ES-I3 (cell line): ENCODE measurements around the gene EMP2.

Experiments
- H3K36me3 ChIP-seq: 2 replicates; pipeline ENCODE4 v1.6.1; 2013; ENCODE audit warnings: mild to moderate bottlenecking, low read length, control low read depth, moderate library complexity; ENCODE audit not compliant: insufficient read depth
- H3K4me1 ChIP-seq: 2 replicates; pipeline ENCODE4 v1.6.1; 2013; ENCODE audit warnings: mild to moderate bottlenecking, control low read depth, low read length; ENCODE audit not compliant: insufficient read depth
- H3K9ac ChIP-seq: 2 replicates; pipeline ENCODE4 v1.6.1; 2013; ENCODE audit warnings: low read depth, mild to moderate bottlenecking, low read length, moderate library complexity
- H3K9me3 ChIP-seq: 2 replicates; pipeline ENCODE4 v1.6.1; 2013; ENCODE audit warnings: mild to moderate bottlenecking, low read length, moderate library complexity; ENCODE audit not compliant: control insufficient read depth, insufficient read depth

The EMP2 gene

GRCh38 chr16:10500582-10500981 lies 79.8 kb downstream of the EMP2 start:
- Histone ChIP-seq H3K4me1 (peaks cover 15% of the 10 kb centered on the region; the same call in 1 of the 2 replicates), H3K9me3 (peaks cover 2% of the 10 kb centered on the region; the same call in 1 of the 2 replicates), H3K36me3 (no peaks in the 10 kb centered on the region), H3K9ac (no peak overlapping the region)

DNA sequence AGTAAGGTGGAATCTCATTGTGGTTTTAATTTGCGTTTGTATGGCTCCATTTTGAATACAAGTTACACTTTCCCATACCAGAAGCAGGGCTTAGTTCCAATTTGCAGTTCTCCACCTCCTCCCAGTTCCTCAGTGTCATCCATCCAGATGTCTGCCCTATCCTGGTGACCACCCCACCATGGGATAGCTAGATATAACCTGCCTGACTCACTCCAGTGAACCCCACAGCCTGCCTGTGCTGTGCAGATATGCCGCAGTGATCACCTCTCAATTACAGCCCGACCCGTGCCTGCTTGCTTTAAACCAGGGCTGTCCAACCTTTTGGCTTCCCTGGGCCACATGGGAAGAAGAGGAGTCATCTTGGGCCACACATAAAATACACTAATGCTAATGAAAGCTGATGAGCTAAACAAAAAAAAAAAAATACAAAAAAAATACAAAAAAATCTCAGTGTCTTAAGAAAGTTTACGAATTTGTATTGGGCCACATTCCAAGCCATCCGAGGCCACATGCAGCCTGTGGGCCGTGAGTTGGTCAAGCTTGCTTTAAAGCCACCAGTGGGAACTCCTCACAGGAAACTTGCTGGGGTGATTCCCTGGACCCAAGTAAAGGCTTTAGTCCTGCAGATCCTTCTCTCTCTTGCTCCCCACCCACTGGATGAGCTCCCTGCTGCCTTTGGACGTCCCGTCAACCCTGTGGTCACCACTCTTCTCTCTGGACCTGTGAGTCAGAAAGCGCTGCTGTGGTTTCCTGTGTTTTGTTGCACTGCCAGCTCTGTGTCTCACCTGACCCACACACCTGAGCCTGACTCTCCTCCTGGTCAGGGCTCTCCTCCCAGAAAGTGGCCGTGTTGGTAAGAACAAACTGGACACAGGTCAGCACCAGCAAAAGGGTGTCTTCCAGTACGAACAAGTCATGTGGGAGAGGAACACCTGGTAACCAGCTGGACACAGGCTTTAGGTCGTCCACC lies 83.0 kb downstream of the EMP2 start:
- Histone ChIP-seq H3K9me3 (peaks cover 2% of the 10 kb centered on the region; the same call in 1 of the 2 replicates), H3K9ac (no peak overlapping the region), H3K4me1 (no peaks in the 10 kb centered on the region), H3K36me3 (no peaks in the 10 kb centered on the region)

- no peaks in the 10 kb centered on the region for H3K36me3 ChIP-seq
- no peaks in the 10 kb centered on the region for H3K4me1 ChIP-seq
- H3K9me3 ChIP-seq = no peaks in the 10 kb centered on the region
- H3K9ac ChIP-seq = no peak overlapping the region
Observed at GRCh38 chr16:10495031-10495345, 85.4 kb downstream of the EMP2 start.

DNA sequence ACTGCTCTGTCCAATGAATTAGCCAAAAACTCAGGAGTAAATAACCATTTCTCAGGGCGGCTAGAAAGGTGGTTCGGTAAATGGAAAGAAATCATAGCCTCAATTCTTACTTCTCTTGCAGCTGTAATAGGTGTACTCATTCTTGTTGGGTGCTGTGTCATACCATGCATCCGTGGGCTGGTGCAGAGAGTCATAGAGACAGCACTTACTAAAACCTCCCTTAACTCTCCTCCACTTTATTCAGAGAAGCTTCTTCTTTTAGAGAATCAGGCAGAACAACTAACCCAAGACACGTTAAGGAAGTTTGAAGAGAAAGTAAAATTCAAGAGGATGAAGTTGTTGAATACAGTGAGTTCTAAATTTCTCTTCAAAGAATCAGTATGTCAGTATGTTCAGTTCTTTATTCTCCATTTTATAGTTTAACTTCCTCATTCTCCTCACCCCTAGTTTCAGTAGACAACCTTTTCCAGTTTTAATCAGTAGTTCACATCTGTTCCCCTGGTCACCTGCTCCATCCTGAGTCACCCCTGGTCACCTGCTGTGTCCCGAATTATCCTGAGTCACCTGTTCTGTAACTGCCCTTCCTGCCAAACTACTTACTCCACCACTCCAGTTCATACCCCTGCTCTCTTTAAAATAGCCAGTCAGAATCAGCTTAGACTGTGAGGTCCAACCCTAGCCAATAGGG lies 85.9 kb downstream of the EMP2 start:
- Histone ChIP-seq H3K9me3 (no peaks in the 10 kb centered on the region), H3K9ac (no peak overlapping the region), H3K36me3 (no peaks in the 10 kb centered on the region), H3K4me1 (no peaks in the 10 kb centered on the region)

DNA sequence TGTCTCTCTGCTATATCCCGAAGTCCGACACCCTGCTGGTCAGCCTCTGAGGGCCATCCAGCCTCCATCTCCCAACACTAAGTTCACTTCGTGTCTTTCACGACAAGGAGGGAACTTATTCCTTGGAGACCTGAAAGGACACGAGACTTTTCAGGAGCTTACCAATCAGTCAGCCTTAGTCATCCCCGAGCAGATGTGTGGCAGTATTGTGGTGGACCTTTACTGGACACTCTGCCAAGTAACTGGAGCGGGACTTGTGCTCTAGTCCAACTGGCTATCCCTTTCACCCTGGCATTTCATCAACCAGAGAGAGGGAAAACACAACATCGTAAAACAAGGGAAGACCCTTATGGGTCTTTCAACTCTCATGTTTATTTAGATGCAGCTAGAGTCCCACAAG lies 87.1 kb downstream of the EMP2 start:
- H3K4me1 ChIP-seq = no peaks in the 10 kb centered on the region
- H3K9me3 ChIP-seq = no peaks in the 10 kb centered on the region
- H3K36me3 ChIP-seq = no peaks in the 10 kb centered on the region
- no peak overlapping the region for H3K9ac ChIP-seq

DNA sequence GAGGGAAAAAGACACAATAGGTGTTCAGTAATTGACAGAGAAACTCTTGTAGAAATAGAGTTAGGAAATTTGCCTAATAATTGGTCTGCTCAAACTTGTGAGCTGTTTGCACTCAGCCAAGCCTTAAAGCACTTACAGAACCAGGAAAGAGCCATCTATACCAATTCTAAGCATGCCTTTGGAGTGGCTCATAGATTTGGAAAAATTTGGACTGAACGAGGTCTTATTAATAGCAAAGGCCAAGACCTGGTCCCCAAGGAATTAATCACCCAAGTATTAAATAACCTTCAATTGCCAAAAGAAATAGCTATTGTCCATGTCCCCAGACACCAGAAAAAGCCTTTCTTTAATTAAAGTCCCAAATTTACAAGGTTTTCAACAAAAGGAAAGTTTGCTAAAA lies 90.3 kb downstream of the EMP2 start:
- H3K36me3 ChIP-seq = no peaks in the 10 kb centered on the region
- peaks cover 18% of the 10 kb centered on the region for H3K9me3 ChIP-seq
- no peaks in the 10 kb centered on the region for H3K4me1 ChIP-seq
- no peak overlapping the region for H3K9ac ChIP-seq

DNA sequence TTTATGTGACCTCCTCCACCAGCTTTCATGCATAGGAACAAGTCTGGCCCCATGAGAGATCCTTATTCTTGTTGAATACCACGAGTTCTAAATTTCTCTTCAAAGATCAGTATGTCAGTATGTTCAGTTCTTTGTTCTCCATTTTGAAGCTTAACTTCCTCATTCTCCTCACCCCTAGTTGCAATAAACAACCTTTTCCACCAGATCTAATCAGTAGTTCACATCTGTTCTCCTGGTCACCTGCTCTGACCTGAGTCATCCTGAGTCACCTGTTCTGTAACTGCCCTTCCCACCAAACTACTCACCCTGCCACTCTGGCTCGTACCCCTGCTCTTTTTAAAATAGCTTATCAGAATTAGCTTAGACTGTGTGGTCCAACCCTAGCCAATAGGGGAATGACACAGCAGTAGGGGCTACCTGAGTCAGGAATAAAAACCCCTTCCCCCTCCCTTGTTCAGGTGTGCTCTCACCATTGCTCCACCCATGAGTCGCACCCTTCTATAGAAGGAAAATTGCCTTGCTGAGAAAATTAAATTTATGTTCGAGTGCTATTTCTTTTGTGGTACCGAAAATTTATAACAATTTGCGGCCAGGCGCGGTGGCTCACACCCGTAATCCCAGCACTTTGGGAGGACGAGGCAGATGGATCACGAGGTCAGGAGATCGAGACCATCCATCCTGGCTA lies 94.6 kb downstream of the EMP2 start:
- Histone ChIP-seq H3K4me1 (no peaks in the 10 kb centered on the region), H3K36me3 (no peaks in the 10 kb centered on the region; the same call in 1 of the 2 replicates), H3K9me3 (peaks cover 22% of the 10 kb centered on the region), H3K9ac (no peak overlapping the region)

- Histone ChIP-seq H3K9me3 (peaks cover 22% of the 10 kb centered on the region), H3K36me3 (no peaks in the 10 kb centered on the region; the same call in 1 of the 2 replicates), H3K9ac (no peak overlapping the region), H3K4me1 (no peaks in the 10 kb centered on the region)
Observed at GRCh38 chr16:10485159-10485558, 95.2 kb downstream of the EMP2 start.

GRCh38 chr16:10480151-10480550 lies 100.2 kb downstream of the EMP2 start:
- peaks cover 7% of the 10 kb centered on the region; the same call in 1 of the 2 replicates for H3K9me3 ChIP-seq
- H3K36me3 ChIP-seq = no peaks in the 10 kb centered on the region; the same call in 1 of the 2 replicates
- H3K9ac ChIP-seq = no peak overlapping the region

More at GRCh38 chr16:10480151-10480550, 100.2 kb downstream of the EMP2 start:
- H3K4me1 ChIP-seq = no peaks in the 10 kb centered on the region
